ENCODE measurements around the gene SPEG.

The SPEG gene

GRCh38 chr2:219496247-219496824 lies 61.7 kb downstream of the SPEG start:
- no peak for DNase-seq (ENCODE audit: low read depth in 2 of 2)

GRCh38 chr2:219496825-219497494 lies 62.3 kb downstream of the SPEG start:
- DNase-seq (ENCODE audit: low read depth in 2 of 2): no peak

DNA sequence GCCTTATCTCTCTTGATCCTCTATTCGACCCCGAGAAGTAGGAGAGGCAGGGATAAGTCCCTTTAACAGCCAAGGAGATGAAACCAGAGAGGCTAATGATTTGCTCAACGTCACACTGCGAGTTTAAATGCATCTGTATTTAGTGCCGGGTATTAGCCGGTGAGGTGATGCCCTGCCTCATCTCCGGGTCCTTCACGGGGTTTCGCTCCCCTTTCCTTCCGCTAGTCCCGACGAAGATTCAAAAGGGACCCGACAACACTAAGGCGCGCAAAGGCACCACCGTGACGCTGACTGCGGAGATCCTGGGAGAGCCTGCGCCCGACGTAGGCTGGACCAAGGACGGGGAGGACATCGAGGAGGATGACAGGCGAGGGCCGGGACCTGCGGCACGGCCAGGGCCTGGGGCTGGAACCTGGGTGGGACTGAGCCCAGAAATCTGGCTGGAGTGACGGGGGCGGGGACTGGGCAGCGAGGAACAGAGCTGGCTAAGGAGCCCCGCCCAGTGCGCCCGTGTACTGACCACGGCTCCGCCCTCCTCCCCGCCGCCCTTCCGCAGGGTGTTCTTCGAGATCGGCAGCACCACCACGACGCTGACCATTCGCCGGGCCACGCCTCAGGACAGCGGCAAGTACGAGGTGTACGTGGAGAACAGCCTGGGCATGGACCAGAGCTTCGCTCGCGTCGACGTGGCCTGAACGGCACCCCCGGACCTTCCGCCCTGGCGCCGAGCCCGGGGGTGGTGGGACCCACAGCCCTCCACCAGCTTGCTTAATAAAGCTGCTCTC lies 63.0 kb downstream of the SPEG start:
- DNase-seq (ENCODE audit: low read depth in 2 of 2): no peak

- peak; percentile 74 to 80 for DNase-seq (ENCODE audit: low read depth in 2 of 2)
These were observed 63.8 kb downstream of the SPEG start, which contains the start of gene GMPPA for GRCh38 chr2:219498280-219499057. TSS of gene GMPPA (plus strand) at chr2:219498891. CDS start at chr2:219499976, 1,085 bp downstream.

- DNase-seq (ENCODE audit: low read depth in 2 of 2): no peak
These were observed 64.3 kb downstream of the SPEG start for GRCh38 chr2:219499058-219499307.

DNA sequence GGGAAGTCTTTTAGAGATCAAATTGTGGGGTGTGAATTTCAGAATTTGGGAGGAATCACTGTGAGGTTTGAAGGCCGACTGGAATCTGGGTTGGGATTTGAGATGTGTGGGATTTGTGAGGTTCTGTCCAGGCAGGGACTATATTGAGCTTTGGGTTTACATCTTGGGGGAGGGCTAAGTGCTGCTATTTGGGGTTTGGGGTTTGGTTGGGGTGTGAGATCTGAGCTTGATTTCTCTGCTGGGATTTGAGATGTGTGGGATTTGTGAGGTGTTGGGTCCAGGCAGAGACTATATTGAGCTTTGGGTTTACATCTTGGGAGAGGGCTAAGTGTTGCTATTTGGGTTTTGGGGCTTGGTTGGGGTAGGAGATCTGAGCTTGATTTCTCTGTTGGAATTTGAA lies 64.9 kb downstream of the SPEG start:
- no peak for DNase-seq (ENCODE audit: low read depth in 2 of 2)

DNA sequence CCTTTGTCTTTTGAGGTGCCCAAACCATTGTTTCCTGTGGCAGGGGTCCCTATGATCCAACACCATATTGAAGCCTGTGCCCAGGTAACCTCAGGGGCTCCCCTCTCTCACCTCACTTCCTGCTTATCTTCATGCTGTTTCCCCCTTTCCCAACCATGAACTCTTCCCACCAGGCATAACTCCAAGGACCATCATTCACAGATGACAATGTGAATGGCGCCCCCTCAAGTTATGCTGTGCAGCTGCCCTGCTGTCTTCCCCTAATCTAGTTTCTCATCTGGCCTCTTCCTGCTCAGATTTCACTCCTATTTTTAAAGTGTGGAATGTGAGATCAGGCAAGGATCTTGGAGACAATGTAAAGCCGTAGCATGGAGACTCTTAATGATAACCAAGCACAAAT lies 65.5 kb downstream of the SPEG start:
- DNase-seq (ENCODE audit: low read depth in 2 of 2): no peak

- no peak for DNase-seq (ENCODE audit: low read depth in 2 of 2)
These were observed 67.2 kb downstream of the SPEG start for GRCh38 chr2:219501849-219502248.

DNA sequence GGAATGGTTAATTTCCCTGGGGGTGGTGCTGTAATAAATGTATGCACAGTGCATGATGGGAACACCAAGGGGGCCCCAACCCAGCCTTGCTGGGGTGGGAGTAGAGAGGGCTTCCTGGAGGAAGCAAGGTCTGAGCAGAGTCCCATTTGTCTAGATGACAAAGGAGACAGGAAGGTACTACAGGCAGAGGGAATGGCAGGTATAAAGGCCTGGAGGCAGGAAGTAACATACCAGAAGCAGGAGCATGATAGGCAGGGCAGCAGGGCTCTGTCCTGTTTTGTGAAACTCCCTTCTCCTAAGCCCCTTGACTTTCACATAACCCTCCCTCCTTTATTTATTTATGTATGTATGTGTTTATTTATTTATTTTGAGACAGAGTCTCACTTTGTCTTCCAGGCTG lies 68.0 kb downstream of the SPEG start:
- DNase-seq (ENCODE audit: low read depth in 2 of 2): no peak

DNA sequence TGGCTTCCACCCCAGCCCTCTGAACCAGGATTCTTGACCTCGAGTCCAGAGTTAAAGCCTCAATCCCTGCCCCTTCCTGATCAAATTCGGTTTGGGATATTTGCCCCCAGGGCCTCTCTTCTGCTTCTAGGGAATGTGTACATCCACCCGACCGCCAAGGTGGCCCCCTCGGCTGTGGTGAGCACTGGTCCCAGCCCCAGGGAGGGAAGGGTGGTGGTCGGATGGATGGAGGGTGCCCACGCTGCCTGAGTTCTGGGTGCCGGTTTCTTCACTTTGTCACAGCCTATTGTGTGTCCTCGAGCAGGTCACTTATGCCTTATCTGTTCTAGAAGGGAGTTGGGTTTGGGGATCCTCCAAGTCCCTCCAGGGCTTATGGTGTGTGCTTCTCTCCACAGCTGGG lies 70.9 kb downstream of the SPEG start:
- no peak for DNase-seq (ENCODE audit: low read depth in 2 of 2)

DNA sequence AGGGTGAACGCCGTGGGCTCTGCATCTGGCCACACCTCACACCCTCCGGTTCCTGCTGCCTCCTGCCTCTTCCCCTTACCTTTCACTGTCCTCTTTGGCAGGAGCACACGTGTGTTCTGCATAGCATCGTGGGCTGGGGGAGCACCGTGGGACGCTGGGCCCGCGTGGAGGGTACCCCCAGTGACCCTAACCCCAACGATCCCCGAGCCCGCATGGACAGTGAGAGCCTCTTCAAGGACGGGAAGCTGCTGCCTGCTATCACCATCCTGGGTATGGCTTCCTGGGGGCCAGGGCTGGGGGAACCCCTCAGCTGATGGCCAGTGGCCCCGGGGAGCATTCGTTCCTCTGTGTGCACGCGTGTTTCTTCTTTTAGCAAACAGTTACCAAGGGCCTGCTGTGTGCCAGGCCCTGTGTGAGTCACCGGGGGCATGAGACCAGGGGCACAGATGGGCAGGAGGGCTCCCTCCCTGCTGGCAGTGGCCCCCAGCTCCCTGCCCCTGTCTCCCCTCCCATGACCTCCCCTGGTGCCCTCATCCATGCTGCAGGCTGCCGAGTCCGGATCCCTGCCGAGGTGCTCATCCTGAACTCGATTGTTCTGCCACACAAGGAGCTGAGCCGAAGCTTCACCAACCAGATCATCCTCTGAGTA lies 71.6 kb downstream of the SPEG start:
- no peak for DNase-seq (ENCODE audit: low read depth in 2 of 2)

GRCh38 chr2:219506802-219507526 lies 72.3 kb downstream of the SPEG start:
- DNase-seq (ENCODE audit: low read depth in 2 of 2): no peak

DNA sequence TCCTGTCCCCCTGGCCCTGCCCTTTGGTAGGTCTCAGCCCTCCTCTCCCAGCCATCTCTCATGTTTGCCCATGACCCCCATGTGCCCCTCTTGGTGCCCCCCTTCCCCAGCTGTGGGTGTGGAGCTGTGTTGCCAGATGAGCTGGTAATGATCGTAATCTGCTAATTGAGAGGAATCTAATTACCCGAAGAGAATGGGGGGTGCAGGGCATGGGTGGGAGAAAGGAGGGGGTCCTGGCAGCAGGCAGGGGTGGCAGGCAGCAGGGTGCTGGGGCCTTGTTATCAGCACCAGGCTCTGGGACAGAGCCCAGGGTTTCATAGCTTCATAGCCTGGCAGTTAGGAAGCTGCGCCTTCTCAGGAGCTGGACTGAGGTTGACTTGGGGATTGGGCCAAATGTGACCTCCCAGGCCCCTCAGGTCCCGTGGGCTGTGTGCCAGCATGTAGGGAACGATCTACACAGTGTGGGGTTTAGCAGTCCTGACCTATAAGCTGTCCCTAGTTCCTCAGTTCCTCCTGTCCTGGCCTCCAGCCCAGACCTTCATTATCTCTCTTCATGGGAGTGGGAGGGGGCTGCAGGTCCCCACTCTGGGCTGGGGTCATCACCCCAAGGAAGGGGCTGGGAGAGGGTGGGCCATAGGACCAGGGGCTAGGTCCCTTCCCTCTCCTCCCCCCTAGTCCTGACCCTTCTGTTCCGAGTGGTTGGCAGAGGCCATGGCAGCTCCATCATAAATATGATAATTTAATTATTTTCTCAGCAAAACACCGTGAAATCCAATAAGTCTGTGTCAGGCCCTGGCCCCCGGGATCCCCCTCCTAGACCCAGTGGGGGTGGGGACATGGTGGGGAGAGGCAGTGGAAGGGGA lies 73.2 kb downstream of the SPEG start:
- DNase-seq (ENCODE audit: low read depth in 2 of 2): no peak

DNA sequence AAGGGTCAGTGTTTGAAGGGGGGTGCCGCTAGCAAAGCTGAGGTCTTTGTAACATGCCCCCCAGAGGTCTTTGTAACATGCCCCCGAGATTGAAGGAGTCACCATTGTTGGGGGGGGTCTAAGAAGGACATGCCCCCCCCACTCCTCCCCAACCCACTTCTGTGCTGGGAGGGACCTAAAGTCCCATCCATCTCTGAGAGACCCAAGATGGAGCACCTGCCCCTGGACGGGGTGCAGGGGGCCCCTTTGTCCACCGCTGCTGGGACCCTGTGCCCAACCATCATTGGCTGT lies 73.7 kb downstream of the SPEG start:
- no peak for DNase-seq (ENCODE audit: low read depth in 2 of 2)

DNA sequence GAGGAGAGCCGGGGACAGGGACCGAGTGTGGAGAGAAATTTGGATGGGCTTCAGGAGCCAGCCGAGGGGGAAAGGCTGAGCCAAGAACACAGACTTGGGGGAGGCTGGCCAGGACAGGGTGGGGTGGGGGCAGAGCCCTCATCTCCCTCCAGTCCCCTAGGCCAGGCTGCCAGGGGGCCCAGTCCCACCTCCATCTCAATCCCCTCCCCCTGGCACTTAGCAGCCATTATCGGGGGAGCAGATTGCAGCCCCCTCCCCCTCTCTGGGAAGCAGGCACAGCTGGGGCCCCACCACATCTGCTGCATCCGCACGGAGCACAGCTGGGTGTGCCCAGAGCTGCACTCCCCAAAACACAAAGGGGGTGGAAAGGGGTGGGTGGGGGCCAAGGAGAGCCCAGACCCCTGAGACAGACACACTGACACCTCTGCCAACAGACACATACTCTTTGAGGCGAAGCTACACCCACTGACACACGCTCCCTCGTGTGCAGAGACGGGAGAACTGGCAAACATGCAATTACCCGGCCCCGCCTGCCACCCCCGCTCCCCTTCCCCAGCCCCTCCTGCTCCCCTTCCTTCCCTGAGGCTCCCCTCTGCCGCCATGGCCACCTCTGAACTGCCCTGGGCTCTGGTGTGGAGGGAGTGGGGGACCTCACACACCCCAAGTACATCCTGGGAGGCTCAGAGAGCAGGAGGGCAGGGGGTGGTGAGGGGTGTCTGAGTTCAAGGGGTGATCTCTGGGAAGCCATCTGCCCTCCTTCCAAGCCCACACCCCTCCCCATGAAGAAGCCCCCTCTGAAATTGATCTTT lies 74.5 kb downstream of the SPEG start:
- no peak for DNase-seq (ENCODE audit: low read depth in 2 of 2)

GRCh38 chr2:219509780-219510511 lies 75.3 kb downstream of the SPEG start:
- DNase-seq (ENCODE audit: low read depth in 2 of 2): no peak

- DNase-seq (ENCODE audit: low read depth in 2 of 2): no peak
These were observed 76.0 kb downstream of the SPEG start for GRCh38 chr2:219510512-219511135.

- no peak for DNase-seq (ENCODE audit: low read depth in 2 of 2)
These were observed 77.1 kb downstream of the SPEG start for GRCh38 chr2:219511547-219512325.

All from stimulated activated CD4-positive, alpha-beta T cell treated with anti-CD3 and anti-CD28 coated beads, Interleukin-1b, Interleukin-23, amount 100 ng/mL, for 1 hour (primary cell).